Karpas-422 (cell line): ENCODE measurements around the gene SUMF1. TPM values are rescaled to one million over a fixed set of nuclear protein-coding genes. Genes with fewer than 3 reads are reported as not detected.
"Not testable (repeated sequence)": the region's sequence is repeated elsewhere in the genome, so short reads cannot be mapped to it uniquely, and the experiment has no call there.

Source experiments
- DNase-seq: peaks from one replicate; pipeline ENCODE4 v3.0.0-alpha.2; 2015
- H2AFZ ChIP-seq: fragments of 200-600 bp; sonication (generic); 2 replicates; pipeline ENCODE4 v1.6.1; 2014; ENCODE audit warnings: antibody characterized with exemption, low read length, mixed read lengths
- H3K27ac ChIP-seq: fragments of 200-600 bp; sonication (generic); 2 replicates; pipeline ENCODE4 v1.5.1; 2014; ENCODE audit warnings: mild to moderate bottlenecking, low read length, moderate library complexity
- H3K27me3 ChIP-seq: fragments of 200-600 bp; sonication (generic); 2 replicates; pipeline ENCODE4 v1.6.1; 2014; ENCODE audit warnings: low read length, mixed read lengths
- H3K36me3 ChIP-seq: fragments of 200-600 bp; sonication (generic); 2 replicates; pipeline ENCODE4 v1.6.1; 2014; ENCODE audit warnings: low read length, mixed read lengths; ENCODE audit not compliant: insufficient read depth
- H3K4me1 ChIP-seq: fragments of 200-600 bp; sonication (generic); 2 replicates; pipeline ENCODE4 v1.6.1; 2014; ENCODE audit warnings: mild to moderate bottlenecking, low read length, mixed read lengths
- H3K4me2 ChIP-seq: fragments of 200-600 bp; sonication (generic); 2 replicates; pipeline ENCODE4 v1.6.1; 2014; ENCODE audit warnings: low read length, low read depth, mild to moderate bottlenecking; ENCODE audit not compliant: poor library complexity, severe bottlenecking
- H3K4me3 ChIP-seq: fragments of 200-600 bp; sonication (generic); 2 replicates; pipeline ENCODE4 v1.5.1; 2014; ENCODE audit warnings: mild to moderate bottlenecking, antibody characterized with exemption, low read length, mixed read lengths
- H3K79me2 ChIP-seq: fragments of 200-600 bp; sonication (generic); 2 replicates; pipeline ENCODE4 v1.6.1; 2014; ENCODE audit warnings: mild to moderate bottlenecking, low read length, mixed read lengths
- H3K9ac ChIP-seq: fragments of 200-600 bp; sonication (generic); 2 replicates; pipeline ENCODE4 v1.6.0; 2014; ENCODE audit warnings: low read length
- H3K9me2 ChIP-seq: fragments of 200-600 bp; sonication (generic), shearing (Covaris generic); replicated peaks from 2 replicates; pipeline ENCODE4 v1.6.0; 2014; ENCODE audit warnings: mild to moderate bottlenecking, low read length, moderate library complexity; ENCODE audit not compliant: insufficient read depth
- H3K9me3 ChIP-seq: fragments of 300-700, 200-600 bp; sonication (generic); 2 replicates; pipeline ENCODE4 v1.6.1; 2014; ENCODE audit warnings: low read length, mixed read lengths
- H4K20me1 ChIP-seq: fragments of 200-600 bp; sonication (generic); 2 replicates; pipeline ENCODE4 v1.6.1; 2014; ENCODE audit warnings: mild to moderate bottlenecking, antibody characterized with exemption, low read length, low read depth; ENCODE audit not compliant: insufficient read depth
- total RNA-seq: library from RNA; depleted of rRNA; stranded (reverse); fragments of >200 nt; shearing (Covaris generic); gene quantifications from 2 replicates; pipeline ENCODE4 v1.2.3, GENCODE V29; 2014; ENCODE audit warnings: low replicate concordance

Gene SUMF1
- total RNA-seq, 1 experiment from 2014 or later: 13.5 TPM

DNA sequence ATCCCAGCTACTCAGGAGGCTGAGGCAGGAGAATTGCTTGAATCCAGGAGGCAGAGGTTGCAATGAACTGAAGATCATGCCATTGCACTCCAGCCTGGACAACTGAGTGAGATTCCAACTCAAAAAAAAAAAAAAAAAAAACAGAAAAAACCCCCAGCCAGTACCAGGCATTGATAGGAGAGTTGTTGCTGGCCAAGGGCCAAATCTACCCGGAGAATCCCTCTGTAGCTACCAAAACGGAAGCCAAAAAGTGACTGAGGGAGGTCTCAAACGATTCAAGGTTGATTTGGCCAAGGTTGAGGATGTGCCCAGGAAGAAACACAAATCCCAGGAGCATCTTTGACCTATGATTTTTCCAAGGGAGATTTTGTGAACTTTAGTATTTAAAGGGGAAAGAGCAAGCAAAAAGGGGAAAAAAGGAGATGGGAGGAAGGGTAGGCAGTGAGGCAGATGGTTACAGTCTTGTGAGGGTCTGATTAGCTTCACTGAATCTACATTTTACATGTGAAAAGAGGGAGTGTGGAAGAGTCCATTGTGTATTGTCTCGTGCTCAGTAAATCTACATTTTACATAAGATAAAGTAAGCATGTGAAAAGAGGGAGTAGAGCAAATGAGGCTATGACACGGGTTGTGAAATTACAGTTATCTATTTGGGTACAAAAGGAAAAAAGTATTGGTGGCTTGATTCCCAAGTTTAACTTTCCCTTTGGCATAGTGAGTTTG, 131.1 kb downstream of the SUMF1 start:
- H3K27me3 ChIP-seq: no peaks in the 10 kb centered on the region

GRCh38 chr3:4334548-4334947, 132.5 kb downstream of the SUMF1 start:
- H3K36me3 ChIP-seq: no peaks in the 10 kb centered on the region
- H3K27ac ChIP-seq: no peak overlapping the region
- no peak overlapping the region for H3K4me3 ChIP-seq
- no peaks in the 10 kb centered on the region for H3K79me2 ChIP-seq
- no peak overlapping the region for H2AFZ ChIP-seq
- H3K9me3 ChIP-seq: no peaks in the 10 kb centered on the region; the same call in 1 of the 2 replicates
- H3K9me2 ChIP-seq: no peaks in the 10 kb centered on the region
- no peaks in the 10 kb centered on the region for H3K27me3 ChIP-seq
- no peaks in the 10 kb centered on the region for H3K4me1 ChIP-seq
- H3K9ac ChIP-seq: no peak overlapping the region
- no peak for DNase-seq
- no peak overlapping the region for H3K4me2 ChIP-seq
- H4K20me1 ChIP-seq: no peaks in the 10 kb centered on the region

More for the DNA sequence above, 131.1 kb downstream of the SUMF1 start:
- H3K4me1 ChIP-seq: no peaks in the 10 kb centered on the region
- no peak overlapping the region for H2AFZ ChIP-seq
- H4K20me1 ChIP-seq: no peaks in the 10 kb centered on the region
- H3K4me3 ChIP-seq: no peak overlapping the region
- no peak for DNase-seq
- no peak overlapping the region for H3K4me2 ChIP-seq
- H3K27ac ChIP-seq: no peak overlapping the region
- H3K9ac ChIP-seq: no peak overlapping the region
- no peaks in the 10 kb centered on the region for H3K9me2 ChIP-seq
- H3K79me2 ChIP-seq: no peaks in the 10 kb centered on the region
- H3K9me3 ChIP-seq: no peaks in the 10 kb centered on the region
- no peaks in the 10 kb centered on the region for H3K36me3 ChIP-seq

DNA sequence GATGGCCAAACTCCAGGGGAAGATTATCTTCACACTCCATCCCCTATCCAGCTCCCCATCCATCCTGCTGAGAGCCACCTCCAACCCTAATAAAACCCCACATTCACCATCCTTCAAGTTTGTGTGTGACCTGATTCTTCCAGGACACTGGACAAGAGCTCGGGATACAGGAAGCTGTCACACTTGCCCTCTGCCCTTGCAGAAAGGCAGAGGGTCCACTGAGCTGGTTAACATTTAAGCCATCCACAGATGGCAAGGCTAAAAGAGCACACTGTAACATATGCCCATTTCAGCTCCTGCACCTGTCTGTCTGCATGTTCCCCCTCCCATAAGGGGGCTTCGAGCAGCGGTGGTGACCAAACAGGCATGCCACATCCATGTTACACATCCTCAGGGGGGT, 134.1 kb downstream of the SUMF1 start:
- H4K20me1 ChIP-seq: no peaks in the 10 kb centered on the region
- no peaks in the 10 kb centered on the region for H3K27me3 ChIP-seq
- H3K36me3 ChIP-seq: no peaks in the 10 kb centered on the region
- H3K9ac ChIP-seq: no peak overlapping the region
- DNase-seq: no peak
- H3K4me1 ChIP-seq: no peaks in the 10 kb centered on the region
- no peak overlapping the region for H2AFZ ChIP-seq
- no peaks in the 10 kb centered on the region for H3K79me2 ChIP-seq
- no peaks in the 10 kb centered on the region for H3K9me2 ChIP-seq
- H3K27ac ChIP-seq: no peak overlapping the region
- H3K4me2 ChIP-seq: no peak overlapping the region
- no peaks in the 10 kb centered on the region; the same call in 1 of the 2 replicates for H3K9me3 ChIP-seq
- no peak overlapping the region for H3K4me3 ChIP-seq

DNA sequence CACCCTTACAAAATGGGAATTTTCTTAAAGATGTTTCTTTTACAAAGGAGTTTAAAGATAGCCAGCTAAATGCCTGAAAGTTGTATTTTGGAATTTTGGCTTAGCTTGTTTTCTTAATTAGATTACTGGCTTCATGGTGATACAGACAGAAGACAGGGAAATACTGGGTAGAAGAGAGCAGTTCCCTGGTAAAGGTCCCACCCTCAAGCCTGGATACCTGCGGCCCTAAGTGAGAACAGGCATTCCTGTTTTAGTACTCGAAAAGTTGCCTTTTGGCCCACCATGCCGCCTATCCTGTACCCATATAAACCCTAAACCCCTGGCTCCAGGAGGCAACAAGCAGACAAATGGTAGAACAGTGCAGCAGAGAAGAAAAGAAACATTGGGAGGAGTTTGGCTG, 134.5 kb downstream of the SUMF1 start:
- Histone ChIP-seq H3K27me3 (no peaks in the 10 kb centered on the region), H3K27ac (no peak overlapping the region), H4K20me1 (no peaks in the 10 kb centered on the region), H3K9me3 (no peaks in the 10 kb centered on the region; the same call in 1 of the 2 replicates), H3K4me3 (no peak overlapping the region), H3K36me3 (no peaks in the 10 kb centered on the region), H3K9ac (no peak overlapping the region), H3K4me2 (no peak overlapping the region), H3K4me1 (no peaks in the 10 kb centered on the region), H2AFZ (no peak overlapping the region), H3K79me2 (no peaks in the 10 kb centered on the region), H3K9me2 (no peaks in the 10 kb centered on the region)
- no peak for DNase-seq

DNA sequence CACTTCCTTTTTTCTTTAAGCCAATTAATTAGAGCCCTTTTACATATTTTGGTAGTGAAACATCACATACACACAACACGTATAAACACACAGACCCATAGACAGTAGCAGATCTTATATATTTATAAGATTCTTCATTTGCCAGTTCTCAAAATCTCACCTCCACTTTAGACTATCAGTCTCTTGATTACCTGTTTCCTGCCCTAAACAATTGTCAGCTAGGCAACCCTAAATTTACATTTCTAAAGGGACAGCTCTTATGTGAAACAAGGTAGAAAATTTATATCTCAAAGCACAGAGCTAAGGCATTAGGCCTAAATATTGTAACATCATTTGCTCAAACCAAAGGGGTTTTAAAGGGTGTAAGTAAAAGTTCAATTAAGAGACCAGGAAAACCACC, 135.0 kb downstream of the SUMF1 start:
- no peaks in the 10 kb centered on the region for H3K36me3 ChIP-seq

GRCh38 chr3:4329806-4330205, 137.3 kb downstream of the SUMF1 start:
- not testable (repeated sequence) for H3K9me2 ChIP-seq, H3K79me2 ChIP-seq, H3K36me3 ChIP-seq, H3K27me3 ChIP-seq, H2AFZ ChIP-seq, DNase-seq, H4K20me1 ChIP-seq, H3K4me2 ChIP-seq, H3K9ac ChIP-seq, H3K27ac ChIP-seq, H3K9me3 ChIP-seq, H3K4me3 ChIP-seq, H3K4me1 ChIP-seq

More for the DNA sequence above, 135.0 kb downstream of the SUMF1 start:
- H3K27ac ChIP-seq: no peak overlapping the region
- no peak overlapping the region for H3K4me3 ChIP-seq
- no peak overlapping the region for H3K4me2 ChIP-seq
- no peaks in the 10 kb centered on the region for H3K4me1 ChIP-seq
- H2AFZ ChIP-seq: no peak overlapping the region
- H3K79me2 ChIP-seq: no peaks in the 10 kb centered on the region
- H3K27me3 ChIP-seq: no peaks in the 10 kb centered on the region
- no peak for DNase-seq
- no peaks in the 10 kb centered on the region for H3K9me2 ChIP-seq
- H4K20me1 ChIP-seq: no peaks in the 10 kb centered on the region
- no peaks in the 10 kb centered on the region; the same call in 1 of the 2 replicates for H3K9me3 ChIP-seq
- H3K9ac ChIP-seq: no peak overlapping the region

GRCh38 chr3:4326868-4327267, 140.2 kb downstream of the SUMF1 start:
- no peaks in the 10 kb centered on the region for H3K4me1 ChIP-seq
- no peak overlapping the region for H3K27ac ChIP-seq
- no peaks in the 10 kb centered on the region for H3K27me3 ChIP-seq
- no peaks in the 10 kb centered on the region for H4K20me1 ChIP-seq
- no peaks in the 10 kb centered on the region for H3K9me2 ChIP-seq
- H2AFZ ChIP-seq: no peak overlapping the region
- no peaks in the 10 kb centered on the region for H3K36me3 ChIP-seq
- H3K79me2 ChIP-seq: no peaks in the 10 kb centered on the region
- H3K4me2 ChIP-seq: no peak overlapping the region
- no peak overlapping the region for H3K4me3 ChIP-seq
- H3K9me3 ChIP-seq: no peaks in the 10 kb centered on the region; the same call in 1 of the 2 replicates
- no peak for DNase-seq
- no peak overlapping the region for H3K9ac ChIP-seq

- H3K27ac ChIP-seq: no peak overlapping the region
- H3K27me3 ChIP-seq: no peaks in the 10 kb centered on the region
These were observed 143.6 kb downstream of the SUMF1 start for GRCh38 chr3:4323246-4324027.

More at GRCh38 chr3:4323246-4324027, 143.6 kb downstream of the SUMF1 start:
- no peaks in the 10 kb centered on the region for H3K79me2 ChIP-seq
- H3K9ac ChIP-seq: no peak overlapping the region
- H3K9me2 ChIP-seq: no peaks in the 10 kb centered on the region
- no peaks in the 10 kb centered on the region for H3K9me3 ChIP-seq
- H3K4me2 ChIP-seq: no peak overlapping the region
- no peaks in the 10 kb centered on the region for H4K20me1 ChIP-seq
- H3K4me3 ChIP-seq: no peak overlapping the region
- no peak overlapping the region for H2AFZ ChIP-seq
- DNase-seq: peak; percentile 5
- no peaks in the 10 kb centered on the region for H3K36me3 ChIP-seq
- no peaks in the 10 kb centered on the region for H3K4me1 ChIP-seq
